ENCODE measurements around the gene FN3K.
A peak's percentile ranks its signal among the peaks of the same experiment; 100 is the strongest.

FN3K gene

GRCh38 chr17:82780971-82781893 is 45.8 kb downstream of the FN3K start:
- H3K9me3 ChIP-seq (ENCODE audit: insufficient read depth, low read length): no peaks in the 10 kb centered on the region
- TF ChIP-seq CTCF (IDR thresholded peaks at IDR 0.05; ENCODE audit: insufficient read depth, low read length, poor library complexity, severe bottlenecking): no peak
- TF ChIP-seq EZH2phosphoT487 (conservative IDR thresholded peaks at IDR 0.05; ENCODE audit: low read length): no peak
- no peaks in the 10 kb centered on the region for H3K9me2 ChIP-seq (replicated peaks; ENCODE audit: insufficient read depth, low read length)
- no peak overlapping the region for H3K4me3 ChIP-seq (ENCODE audit: insufficient read depth, low read length, poor library complexity, severe bottlenecking)
- H3K27me3 ChIP-seq (ENCODE audit: low read length): no peaks in the 10 kb centered on the region
- no peaks in the 10 kb centered on the region for H4K20me1 ChIP-seq (ENCODE audit: low read depth, low read length)
- no peaks in the 10 kb centered on the region for H3K36me3 ChIP-seq (ENCODE audit: low read length)
- no peak overlapping the region for H3K9ac ChIP-seq (ENCODE audit: low read length)
- H3F3A ChIP-seq (ENCODE audit: insufficient read depth): no peaks in the 10 kb centered on the region
- no peak overlapping the region for H3K4me2 ChIP-seq (ENCODE audit: low read depth, low read length, poor library complexity, severe bottlenecking)
- no peaks in the 10 kb centered on the region for H3K79me2 ChIP-seq (ENCODE audit: insufficient read depth, low read length)
- H3K27ac ChIP-seq (ENCODE audit: low read depth, low read length): no peak overlapping the region
- H2AFZ ChIP-seq (ENCODE audit: low read depth, low read length, severe bottlenecking): no peak overlapping the region

GRCh38 chr17:82781894-82782274 is 46.5 kb downstream of the FN3K start:
- Histone ChIP-seq H3K4me2 (ENCODE audit: low read depth, low read length, poor library complexity, severe bottlenecking) (no peak overlapping the region), H3K9me2 (replicated peaks; ENCODE audit: insufficient read depth, low read length) (no peaks in the 10 kb centered on the region), H3F3A (ENCODE audit: insufficient read depth) (no peaks in the 10 kb centered on the region), H3K79me2 (ENCODE audit: insufficient read depth, low read length) (no peaks in the 10 kb centered on the region), H3K27me3 (ENCODE audit: low read length) (no peaks in the 10 kb centered on the region), H3K27ac (ENCODE audit: low read depth, low read length) (no peak overlapping the region; the same call in 1 of the 2 replicates), H3K9me3 (ENCODE audit: insufficient read depth, low read length) (no peaks in the 10 kb centered on the region), H3K4me3 (ENCODE audit: insufficient read depth, low read length, poor library complexity, severe bottlenecking) (no peak overlapping the region), H3K9ac (ENCODE audit: low read length) (no peak overlapping the region), H2AFZ (ENCODE audit: low read depth, low read length, severe bottlenecking) (no peak overlapping the region), H3K36me3 (ENCODE audit: low read length) (no peaks in the 10 kb centered on the region), H4K20me1 (ENCODE audit: low read depth, low read length) (no peaks in the 10 kb centered on the region)
- TF ChIP-seq CTCF (IDR thresholded peaks at IDR 0.05; ENCODE audit: insufficient read depth, low read length, poor library complexity, severe bottlenecking) (peak; percentile 96), EZH2phosphoT487 (conservative IDR thresholded peaks at IDR 0.05; ENCODE audit: low read length) (no peak)

- H3F3A ChIP-seq (ENCODE audit: insufficient read depth): no peaks in the 10 kb centered on the region
- H3K36me3 ChIP-seq (ENCODE audit: low read length): no peaks in the 10 kb centered on the region
- H3K27ac ChIP-seq (ENCODE audit: low read depth, low read length): no peak overlapping the region
- H3K27me3 ChIP-seq (ENCODE audit: low read length): no peaks in the 10 kb centered on the region
- no peaks in the 10 kb centered on the region for H3K79me2 ChIP-seq (ENCODE audit: insufficient read depth, low read length)
- no peak overlapping the region for H3K9ac ChIP-seq (ENCODE audit: low read length)
- H2AFZ ChIP-seq (ENCODE audit: low read depth, low read length, severe bottlenecking): no peak overlapping the region
- no peak overlapping the region for H3K4me2 ChIP-seq (ENCODE audit: low read depth, low read length, poor library complexity, severe bottlenecking)
- H3K4me3 ChIP-seq (ENCODE audit: insufficient read depth, low read length, poor library complexity, severe bottlenecking): no peak overlapping the region
- TF ChIP-seq EZH2phosphoT487 (conservative IDR thresholded peaks at IDR 0.05; ENCODE audit: low read length) (no peak), CTCF (IDR thresholded peaks at IDR 0.05; ENCODE audit: insufficient read depth, low read length, poor library complexity, severe bottlenecking) (no peak)
- H3K9me2 ChIP-seq (replicated peaks; ENCODE audit: insufficient read depth, low read length): no peaks in the 10 kb centered on the region
- no peaks in the 10 kb centered on the region for H4K20me1 ChIP-seq (ENCODE audit: low read depth, low read length)
- H3K9me3 ChIP-seq (ENCODE audit: insufficient read depth, low read length): no peaks in the 10 kb centered on the region
Measured at GRCh38 chr17:82782657-82783207, 47.3 kb downstream of the FN3K start.
